ENCODE data around the gene GHITM.

GRCh38 chr10:84139126-84140035 is at the start of gene GHITM:
- peak; percentile 43 for TF ChIP-seq CTCF (conservative IDR thresholded peaks at IDR 0.05; ENCODE audit: low read depth, low read length)
- no peak for TF ChIP-seq EZH2 (IDR thresholded peaks at IDR 0.05; ENCODE audit: borderline replicate concordance, low read depth, low read length, poor library complexity, severe bottlenecking)
